A549 (cell line): ENCODE data around the gene TIMP3. TPM values are rescaled to one million over a fixed set of nuclear protein-coding genes. Genes with fewer than 3 reads are reported as not detected.

ENCODE experiments used
- ATAC-seq, 2 experiments: fragments of 200-7000 bp in 1 of 2; fragments of >200 bp in 1 of 2; cut with Nextera tagmentation in 1 of 2; cut with Tn5 transposase in 1 of 2; 3 replicates each; pipeline versions ENCODE4 v1.8.0 to v1.9.1; 2018 to 2020; ENCODE audit warnings: mild to moderate bottlenecking in 1 of 2, moderate library complexity in 1 of 2
- CTCF ChIA-PET: fragments of 300-600 bp; sonication (Branson Sonifier 250); formaldehyde crosslinking; extraction: SDS; loops from one replicate; lab custom pipeline; 2021; ENCODE audit warnings: antibody characterized with exemption, inconsistent platforms; lab: Yijun Ruan, JAX
- POLR2A ChIA-PET: fragments of 350-600 bp; formaldehyde crosslinking; extraction: SDS; loops from one replicate; lab custom pipeline; 2021; ENCODE audit warnings: antibody characterized with exemption, inconsistent platforms; lab: Yijun Ruan, JAX
- DNase-seq, 2 experiments: peaks; one replicate each; pipeline versions ENCODE4 v3.0.0 to v3.0.0-alpha.2; 2011 to 2016; ENCODE audit warnings: low read depth in 1 of 2, low spot score in 1 of 2
- FAIRE-seq: peaks from 2 replicates; lab custom pipeline; 2011; peaks lifted over from hg19 to GRCh38; lab: Jason Lieb, UNC
- H3K27ac ChIP-seq, 2 experiments: fragments of >200 bp; sonication (Bioruptor Twin); formaldehyde crosslinking; 3 replicates each; pipeline ENCODE4 v1.5.1; 2016 to 2017
- H3K4me1 ChIP-seq: fragments of >200 bp; sonication (Bioruptor Twin); formaldehyde crosslinking; 3 replicates; pipeline ENCODE4 v1.6.1; 2016
- H3K4me2 ChIP-seq: fragments of >200 bp; sonication (Bioruptor Twin); formaldehyde crosslinking; 3 replicates; pipeline ENCODE4 v1.6.1; 2016
- H3K4me3 ChIP-seq: fragments of >200 bp; sonication (Bioruptor Twin); formaldehyde crosslinking; 3 replicates; pipeline ENCODE4 v1.5.1; 2016
- H3K9me3 ChIP-seq: fragments of >200 bp; sonication (Bioruptor Twin); formaldehyde crosslinking; 3 replicates; pipeline ENCODE4 v1.6.1; 2016
- BHLHE40 ChIP-seq: IDR thresholded peaks from 2 replicates; pipeline ENCODE4 v1.6.1; 2012; ENCODE audit warnings: low read depth, low read length, inconsistent platforms
- CBX8 ChIP-seq: fragments of 200-600 bp; sonication (generic); IDR thresholded peaks from 2 replicates; pipeline ENCODE4 v1.6.1; 2016
- CEBPB ChIP-seq, 2 experiments: fragments of >200 bp in 1 of 2; sonication (Bioruptor Twin) in 1 of 2; formaldehyde crosslinking in 1 of 2; IDR thresholded peaks; 2 replicates each; pipeline ENCODE4 v1.6.1; 2012 to 2016
- CHD2 ChIP-seq: fragments of 150-350 bp; IDR thresholded peaks from 2 replicates; pipeline ENCODE4 v1.6.1; 2014; ENCODE audit warnings: low read length; ENCODE audit not compliant: partially characterized antibody
- EP300 ChIP-seq, 2 experiments: fragments of >200 bp; sonication (Bioruptor Twin); formaldehyde crosslinking; IDR thresholded peaks; 2 replicates in 1 of 2; 3 replicates in 1 of 2; pipeline ENCODE4 v1.6.1; 2016 to 2017
- FOXS1 ChIP-seq: fragments of 250-450 bp; sonication (Bioruptor Pico); IDR thresholded peaks from 2 replicates; pipeline ENCODE4 v1.5.0; 2020; ENCODE audit warnings: mild to moderate bottlenecking, moderate library complexity
- JUNB ChIP-seq: fragments of >200 bp; sonication (Bioruptor Twin); formaldehyde crosslinking; IDR thresholded peaks from 2 replicates; pipeline ENCODE4 v1.6.1; 2016
- MAFK ChIP-seq: fragments of 450-650 bp; IDR thresholded peaks from 2 replicates; pipeline ENCODE4 v1.6.1; 2014; ENCODE audit not compliant: partially characterized antibody
- MAZ ChIP-seq: fragments of 150-350 bp; IDR thresholded peaks from 2 replicates; pipeline ENCODE4 v1.6.1; 2014; ENCODE audit warnings: antibody characterized with exemption, low read depth, low read length, borderline replicate concordance
- MYC ChIP-seq: IDR thresholded peaks from 2 replicates; pipeline ENCODE4 v1.6.1; 2012; ENCODE audit warnings: mild to moderate bottlenecking, inconsistent platforms, low read length, improper control_type of control experiment, borderline replicate concordance
- NPAS2 ChIP-seq: fragments of 250-450 bp; sonication (Bioruptor Pico); IDR thresholded peaks from 2 replicates; pipeline ENCODE4 v1.8.0; 2022; ENCODE audit warnings: mild to moderate bottlenecking, moderate library complexity, borderline replicate concordance
- POLR2A ChIP-seq: IDR thresholded peaks from 2 replicates; pipeline ENCODE4 v1.6.1; 2012; ENCODE audit warnings: mild to moderate bottlenecking, low read length
- RFX5 ChIP-seq: fragments of 450-650 bp; IDR thresholded peaks from 2 replicates; pipeline ENCODE4 v1.7.1; 2014; ENCODE audit warnings: antibody characterized with exemption, mild to moderate bottlenecking, moderate library complexity
- SMC3 ChIP-seq: fragments of >200 bp; sonication (Bioruptor Twin); formaldehyde crosslinking; IDR thresholded peaks from 3 replicates; pipeline ENCODE4 v1.6.1; 2018; ENCODE audit warnings: inconsistent platforms
- TFCP2L1 ChIP-seq: fragments of 250-450 bp; sonication (Bioruptor Pico); IDR thresholded peaks from 2 replicates; pipeline ENCODE4 v1.5.0; 2021; ENCODE audit warnings: mild to moderate bottlenecking
- ZC3H11A ChIP-seq: fragments of 450-650 bp; IDR thresholded peaks from 2 replicates; pipeline ENCODE4 v1.6.1; 2014; ENCODE audit warnings: antibody characterized with exemption, mild to moderate bottlenecking
- WGBS: methylation state at CpG from one replicate; pipeline ENCODE4 v1.1.6; 2017; ENCODE audit errors: missing lambda C conversion rate; 5-methylcytosine and 5-hydroxymethylcytosine counted together
- polyA plus RNA-seq, 4 experiments: library from polyadenylated mRNA; depleted of rRNA in 3 of 4; stranded (reverse); fragments of >200 nt; fragmentation: RNase III in 1 of 4; extraction: RNeasy Plus Mini Kit Qiagen cat#74134 plus additional on column Dnase treatment in 1 of 4; gene quantifications; 2 replicates in 3 of 4; 3 replicates in 1 of 4; pipeline ENCODE4 v1.2.3, GENCODE V29; 2011 to 2017
- TF ChIP-seq, protein P1 (sequence below): fragments of 250-450 bp; sonication (Bioruptor Pico); IDR thresholded peaks from 2 replicates; pipeline ENCODE4 v1.5.0; 2021; ENCODE audit warnings: mild to moderate bottlenecking, moderate library complexity, borderline replicate concordance
- TF ChIP-seq, protein P2 (sequence below): fragments of >200 bp; sonication (Bioruptor Twin); formaldehyde crosslinking; IDR thresholded peaks from 2 replicates; pipeline ENCODE4 v1.6.1; 2016
- TF ChIP-seq, protein P3 (sequence below): IDR thresholded peaks from 2 replicates; pipeline ENCODE4 v1.6.1; 2012
- TF ChIP-seq, protein P4 (sequence below): fragments of 450-650 bp; IDR thresholded peaks from 2 replicates; pipeline ENCODE4 v1.6.1; 2014; ENCODE audit warnings: antibody characterized with exemption
- TF ChIP-seq, protein P5 (sequence below): fragments of 250-450 bp; sonication (Bioruptor Pico); IDR thresholded peaks from 2 replicates; pipeline ENCODE4 v1.5.0; 2020; ENCODE audit warnings: low read depth, mild to moderate bottlenecking, moderate library complexity

The TIMP3 gene
- polyA plus RNA-seq, 2 of the 4 experiments (the other 2 are of a cell fraction): 1.4 to 1.7 TPM

DNA sequence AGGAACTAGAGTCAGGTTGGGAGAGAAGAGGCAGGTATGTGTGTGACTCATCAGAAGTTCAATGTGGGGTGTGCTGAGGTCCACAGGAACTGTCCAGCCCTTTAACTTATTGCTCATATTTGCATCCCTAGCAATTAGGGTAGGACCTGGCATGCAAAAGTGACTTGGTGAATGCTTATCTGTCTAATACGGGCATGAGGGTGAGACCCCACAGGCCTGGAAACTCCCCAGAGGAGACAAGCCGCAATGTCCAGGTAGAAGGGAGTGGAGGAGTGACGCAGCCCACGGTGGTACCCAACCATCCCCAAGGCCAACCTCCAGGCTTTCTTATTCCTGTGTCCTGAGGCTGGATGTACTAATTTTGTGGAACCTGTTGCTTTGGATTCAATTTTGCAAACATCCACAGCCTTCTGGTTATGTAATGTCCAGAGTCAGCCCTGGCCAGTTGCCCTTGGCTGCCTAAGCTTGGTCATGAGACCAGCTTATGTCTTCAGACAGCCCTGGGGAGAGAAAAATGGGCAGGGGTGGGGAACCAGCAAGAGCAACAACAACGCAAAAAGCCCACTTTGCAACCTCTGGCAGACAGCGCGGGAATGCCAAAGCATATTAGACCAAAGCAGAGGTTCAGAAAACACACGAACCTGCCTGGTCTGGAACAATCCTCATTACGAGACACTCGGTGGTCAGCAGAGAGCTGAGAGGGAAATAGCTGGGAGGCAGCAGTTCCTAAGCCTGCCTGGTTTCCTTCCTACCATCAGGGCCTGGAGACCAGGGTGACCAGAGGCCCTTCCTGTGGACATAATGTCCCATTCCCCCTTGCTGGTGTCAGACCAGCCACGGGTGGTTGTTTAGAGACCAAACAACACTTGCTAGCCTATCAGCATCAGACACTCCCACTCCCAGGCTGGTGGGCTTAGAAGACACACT is 49.3 kb downstream of the TIMP3 start:
- ATAC-seq (no peak), DNase-seq (no peak), FAIRE-seq (no peak)
- Histone ChIP-seq H3K4me1 (no peaks in the 10 kb centered on the region), H3K27ac (no peak overlapping the region), H3K9me3 (no peaks in the 10 kb centered on the region), H3K4me2 (no peak overlapping the region), H3K4me3 (no peak overlapping the region)
- WGBS: 43% methylated on average over 11 of the region's 11 CpGs
- TF ChIP-seq JUNB (no peak), RFX5 (no peak), POLR2A (no peak), CBX8 (no peak), ZC3H11A (no peak), CHD2 (no peak), TFCP2L1 (CRISPR knock-in tag) (no peak), MAFK (no peak), EP300 (IDR thresholded peaks at IDR 0.05) (no peak), MAZ (no peak)
- TF ChIP-seq, protein P1, sequence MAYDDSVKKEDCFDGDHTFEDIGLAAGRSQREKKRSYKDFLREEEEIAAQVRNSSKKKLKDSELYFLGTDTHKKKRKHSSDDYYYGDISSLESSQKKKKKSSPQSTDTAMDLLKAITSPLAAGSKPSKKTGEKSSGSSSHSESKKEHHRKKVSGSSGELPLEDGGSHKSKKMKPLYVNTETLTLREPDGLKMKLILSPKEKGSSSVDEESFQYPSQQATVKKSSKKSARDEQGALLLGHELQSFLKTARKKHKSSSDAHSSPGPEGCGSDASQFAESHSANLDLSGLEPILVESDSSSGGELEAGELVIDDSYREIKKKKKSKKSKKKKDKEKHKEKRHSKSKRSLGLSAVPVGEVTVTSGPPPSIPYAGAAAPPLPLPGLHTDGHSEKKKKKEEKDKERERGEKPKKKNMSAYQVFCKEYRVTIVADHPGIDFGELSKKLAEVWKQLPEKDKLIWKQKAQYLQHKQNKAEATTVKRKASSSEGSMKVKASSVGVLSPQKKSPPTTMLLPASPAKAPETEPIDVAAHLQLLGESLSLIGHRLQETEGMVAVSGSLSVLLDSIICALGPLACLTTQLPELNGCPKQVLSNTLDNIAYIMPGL (CRISPR knock-in tag): no peak
- TF ChIP-seq, protein P2, sequence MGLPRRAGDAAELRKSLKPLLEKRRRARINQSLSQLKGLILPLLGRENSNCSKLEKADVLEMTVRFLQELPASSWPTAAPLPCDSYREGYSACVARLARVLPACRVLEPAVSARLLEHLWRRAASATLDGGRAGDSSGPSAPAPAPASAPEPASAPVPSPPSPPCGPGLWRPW: no peak
- TF ChIP-seq, protein P3, sequence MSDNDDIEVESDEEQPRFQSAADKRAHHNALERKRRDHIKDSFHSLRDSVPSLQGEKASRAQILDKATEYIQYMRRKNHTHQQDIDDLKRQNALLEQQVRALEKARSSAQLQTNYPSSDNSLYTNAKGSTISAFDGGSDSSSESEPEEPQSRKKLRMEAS: no peak
- TF ChIP-seq, protein P4, sequence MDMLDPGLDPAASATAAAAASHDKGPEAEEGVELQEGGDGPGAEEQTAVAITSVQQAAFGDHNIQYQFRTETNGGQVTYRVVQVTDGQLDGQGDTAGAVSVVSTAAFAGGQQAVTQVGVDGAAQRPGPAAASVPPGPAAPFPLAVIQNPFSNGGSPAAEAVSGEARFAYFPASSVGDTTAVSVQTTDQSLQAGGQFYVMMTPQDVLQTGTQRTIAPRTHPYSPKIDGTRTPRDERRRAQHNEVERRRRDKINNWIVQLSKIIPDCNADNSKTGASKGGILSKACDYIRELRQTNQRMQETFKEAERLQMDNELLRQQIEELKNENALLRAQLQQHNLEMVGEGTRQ: no peak
- POLR2A ChIA-PET: no interaction called here
- CTCF ChIA-PET: interaction anchor here (1.0 kb wide), 1 partner anchor 142 kb away, joined by 3 read pairs; no protein-coding TSS in a partner anchor

DNA sequence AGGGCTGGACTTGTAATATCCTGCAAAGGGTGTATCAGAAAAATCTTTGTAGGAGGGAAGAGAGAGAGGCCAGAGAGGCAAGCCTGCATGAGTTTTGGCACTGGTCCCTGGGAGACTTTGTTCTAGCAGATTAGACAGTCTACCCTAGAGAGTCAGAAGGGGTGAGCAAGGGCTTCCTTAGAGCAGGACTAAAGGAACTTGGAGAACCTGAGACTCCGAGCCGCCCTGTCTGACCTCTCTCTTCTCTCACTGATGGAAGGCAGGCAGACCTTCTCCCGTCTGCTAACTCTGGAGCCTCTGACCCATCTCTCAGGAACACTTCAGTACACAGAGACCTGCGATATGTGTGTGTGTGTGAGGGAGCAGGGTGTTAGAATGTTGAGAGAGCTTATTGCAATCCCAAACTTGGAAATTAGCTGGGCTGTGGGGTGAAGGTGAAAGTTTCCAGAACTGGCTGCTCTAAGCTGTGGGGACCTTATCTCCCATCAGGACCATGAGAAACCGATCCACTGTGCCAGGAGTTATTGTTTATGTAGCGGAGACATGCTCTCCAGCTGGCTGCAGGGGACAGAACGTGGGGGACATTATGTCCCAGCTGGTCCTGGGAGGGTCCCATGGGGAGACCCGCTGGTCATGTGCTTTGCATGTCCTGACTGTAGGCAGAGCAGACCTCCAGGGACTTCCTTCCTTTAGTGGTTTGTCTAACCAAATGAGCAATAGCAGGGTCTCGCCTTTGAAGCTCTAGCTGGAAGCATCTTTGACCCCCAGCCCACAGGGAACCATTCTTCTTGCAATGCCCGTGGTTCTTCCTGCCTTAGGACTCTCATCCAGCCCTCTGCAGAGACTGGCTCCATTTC is 51.1 kb downstream of the TIMP3 start:
- H3K4me1 ChIP-seq: no peaks in the 10 kb centered on the region
- TF ChIP-seq, protein P5, sequence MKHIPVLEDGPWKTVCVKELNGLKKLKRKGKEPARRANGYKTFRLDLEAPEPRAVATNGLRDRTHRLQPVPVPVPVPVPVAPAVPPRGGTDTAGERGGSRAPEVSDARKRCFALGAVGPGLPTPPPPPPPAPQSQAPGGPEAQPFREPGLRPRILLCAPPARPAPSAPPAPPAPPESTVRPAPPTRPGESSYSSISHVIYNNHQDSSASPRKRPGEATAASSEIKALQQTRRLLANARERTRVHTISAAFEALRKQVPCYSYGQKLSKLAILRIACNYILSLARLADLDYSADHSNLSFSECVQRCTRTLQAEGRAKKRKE: no peak
- no peak for TF ChIP-seq BHLHE40
- TF ChIP-seq SMC3: no peak
- no peak for TF ChIP-seq CEBPB (IDR thresholded peaks at IDR 0.05)
- TF ChIP-seq NPAS2 (CRISPR knock-in tag): no peak
- TF ChIP-seq FOXS1 (CRISPR knock-in tag): no peak
- no peak for TF ChIP-seq MYC
- CTCF ChIA-PET: interaction anchor here (1.1 kb wide), 1 partner anchor 23 kb away, joined by 3 read pairs; no protein-coding TSS in a partner anchor
- no peak overlapping the region for H3K27ac ChIP-seq
- no peak for DNase-seq
- no peaks in the 10 kb centered on the region for H3K9me3 ChIP-seq
- POLR2A ChIA-PET: no interaction called here
- ATAC-seq: no peak
- H3K4me2 ChIP-seq: no peak overlapping the region
- WGBS: 12% methylated on average over 9 of the region's 10 CpGs
- H3K4me3 ChIP-seq: no peak overlapping the region
- FAIRE-seq: no peak
